Measurements from ENCODE around the gene PRKAG2.

PRKAG2 gene

GRCh38 chr7:151566897-151567320 lies 310.0 kb downstream of the PRKAG2 start:
- TF ChIP-seq POLR2AphosphoS5 (IDR thresholded peaks at IDR 0.05; ENCODE audit: borderline replicate concordance, low read depth, low read length) (no peak), FOXP2 (optimal IDR thresholded peaks at IDR 0.05; ENCODE audit: control extremely low read depth, extremely low read length, insufficient read depth) (no peak), EZH2 (IDR thresholded peaks at IDR 0.05) (no peak)
- H3K36me3 ChIP-seq (ENCODE audit: insufficient read depth, low read length) = peaks cover 9% of the 10 kb centered on the region; the same call in 1 of the 2 replicates

GRCh38 chr7:151565541-151565940 lies 311.4 kb downstream of the PRKAG2 start:
- peaks cover 9% of the 10 kb centered on the region; the same call in 1 of the 2 replicates for H3K36me3 ChIP-seq (ENCODE audit: insufficient read depth, low read length)
- no peak for DNase-seq (ENCODE audit: low read depth, low spot score)
- no peak overlapping the region for H3K9ac ChIP-seq (ENCODE audit: insufficient read length)
- no peak overlapping the region for H3K27ac ChIP-seq
- no peaks in the 10 kb centered on the region for H3K9me3 ChIP-seq (ENCODE audit: low read depth, low read length)
- H3K4me3 ChIP-seq = no peak overlapping the region
- TF ChIP-seq EZH2 (IDR thresholded peaks at IDR 0.05) (no peak), POLR2AphosphoS5 (IDR thresholded peaks at IDR 0.05; ENCODE audit: borderline replicate concordance, low read depth, low read length) (no peak), FOXP2 (optimal IDR thresholded peaks at IDR 0.05; ENCODE audit: control extremely low read depth, extremely low read length, insufficient read depth) (no peak)

More at GRCh38 chr7:151566897-151567320, 310.0 kb downstream of the PRKAG2 start:
- Histone ChIP-seq H3K9ac (ENCODE audit: insufficient read length) (peak overlapping the region; percentile 1), H3K27ac (no peak overlapping the region), H3K4me3 (no peak overlapping the region), H3K9me3 (ENCODE audit: low read depth, low read length) (no peaks in the 10 kb centered on the region)
- DNase-seq (ENCODE audit: low read depth, low spot score) = peak; percentile 16

DNA sequence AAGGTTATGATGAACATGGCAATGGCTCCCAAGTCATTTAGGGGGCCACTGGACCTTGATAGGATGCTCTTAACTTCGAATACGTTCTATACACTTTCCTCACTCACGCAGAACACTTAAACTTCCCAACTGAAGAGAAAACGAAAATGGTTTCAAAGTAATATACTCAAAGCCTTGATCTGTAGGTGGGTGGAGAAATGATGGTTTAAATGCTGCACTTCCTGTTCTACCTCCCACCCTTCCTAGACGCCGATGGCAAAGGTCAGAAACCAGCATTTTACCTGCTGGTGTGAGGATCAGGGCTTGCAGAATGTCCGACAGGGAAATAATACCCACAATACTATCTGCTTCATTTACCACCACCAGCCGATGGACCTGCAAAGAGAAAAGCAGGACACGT lies 316.7 kb downstream of the PRKAG2 start:
- H3K36me3 ChIP-seq (ENCODE audit: insufficient read depth, low read length) = peaks cover 15% of the 10 kb centered on the region; the same call in 1 of the 2 replicates
- H3K4me3 ChIP-seq = no peak overlapping the region
- TF ChIP-seq EZH2 (IDR thresholded peaks at IDR 0.05) (no peak), FOXP2 (optimal IDR thresholded peaks at IDR 0.05; ENCODE audit: control extremely low read depth, extremely low read length, insufficient read depth) (no peak), POLR2AphosphoS5 (IDR thresholded peaks at IDR 0.05; ENCODE audit: borderline replicate concordance, low read depth, low read length) (no peak)
- no peak overlapping the region for H3K9ac ChIP-seq (ENCODE audit: insufficient read length)
- H3K9me3 ChIP-seq (ENCODE audit: low read depth, low read length) = no peaks in the 10 kb centered on the region
- H3K27ac ChIP-seq = no peak overlapping the region
- no peak for DNase-seq (ENCODE audit: low read depth, low spot score)

DNA sequence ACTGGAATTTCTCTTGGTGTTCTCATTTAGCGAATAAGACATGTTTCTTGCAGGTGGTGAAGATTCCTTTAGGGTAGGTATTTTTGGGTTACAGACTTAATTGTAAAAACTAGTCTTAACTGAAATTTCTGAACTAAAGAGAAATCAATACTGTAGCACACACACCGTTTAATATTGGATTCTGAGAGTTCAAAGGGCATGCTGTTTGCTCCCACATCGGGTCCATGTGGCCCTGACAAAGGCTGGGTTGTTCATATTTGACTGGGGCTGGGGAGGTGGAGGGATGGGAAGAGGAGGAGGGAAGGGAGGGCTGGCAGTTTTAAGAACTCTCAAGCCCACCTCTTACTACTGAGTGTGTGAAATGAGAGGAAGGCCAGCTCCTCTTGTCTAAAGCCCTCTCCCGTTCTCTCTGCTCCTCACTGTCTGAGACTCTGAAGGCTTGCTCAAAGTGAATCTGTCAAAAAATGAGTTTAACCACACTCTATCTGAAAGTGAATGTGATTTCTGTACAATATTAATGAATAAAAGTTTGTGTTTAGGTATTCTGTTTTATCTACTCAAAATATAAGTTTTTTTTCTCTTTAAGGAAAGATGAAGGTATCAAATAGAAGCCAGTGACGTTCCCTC lies 317.2 kb downstream of the PRKAG2 start:
- DNase-seq (ENCODE audit: low read depth, low spot score) = no peak
- Histone ChIP-seq H3K27ac (no peak overlapping the region), H3K9me3 (ENCODE audit: low read depth, low read length) (no peaks in the 10 kb centered on the region), H3K4me3 (no peak overlapping the region), H3K36me3 (ENCODE audit: insufficient read depth, low read length) (peaks cover 15% of the 10 kb centered on the region; the same call in 1 of the 2 replicates), H3K9ac (ENCODE audit: insufficient read length) (no peak overlapping the region)
- TF ChIP-seq POLR2AphosphoS5 (IDR thresholded peaks at IDR 0.05; ENCODE audit: borderline replicate concordance, low read depth, low read length) = no peak
- no peak for TF ChIP-seq FOXP2 (optimal IDR thresholded peaks at IDR 0.05; ENCODE audit: control extremely low read depth, extremely low read length, insufficient read depth)
- no peak for TF ChIP-seq EZH2 (IDR thresholded peaks at IDR 0.05)

DNA sequence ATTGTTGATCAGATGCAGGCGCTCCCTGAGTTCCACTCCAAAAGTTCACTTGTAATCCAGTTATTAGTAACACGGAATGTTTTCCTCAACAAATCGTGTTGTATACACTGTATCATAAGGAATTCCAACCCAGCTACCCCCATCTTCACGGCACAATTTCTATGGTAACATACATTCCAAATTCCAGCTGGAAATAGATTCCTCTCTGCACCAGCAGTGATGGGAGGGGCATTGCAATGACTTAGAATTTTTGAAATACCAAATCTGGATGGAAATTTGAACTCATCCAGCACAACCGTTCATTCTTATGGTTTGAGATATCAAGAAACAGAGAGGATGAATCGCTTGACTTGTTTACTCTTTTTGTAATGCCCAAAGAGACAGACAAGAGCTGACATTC lies 318.3 kb downstream of the PRKAG2 start:
- DNase-seq (ENCODE audit: low read depth, low spot score) = no peak
- Histone ChIP-seq H3K27ac (no peak overlapping the region), H3K36me3 (ENCODE audit: insufficient read depth, low read length) (peaks cover 7% of the 10 kb centered on the region; the same call in 1 of the 2 replicates), H3K9ac (ENCODE audit: insufficient read length) (no peak overlapping the region), H3K9me3 (ENCODE audit: low read depth, low read length) (no peaks in the 10 kb centered on the region), H3K4me3 (no peak overlapping the region)
- TF ChIP-seq EZH2 (IDR thresholded peaks at IDR 0.05) (no peak), FOXP2 (optimal IDR thresholded peaks at IDR 0.05; ENCODE audit: control extremely low read depth, extremely low read length, insufficient read depth) (no peak), POLR2AphosphoS5 (IDR thresholded peaks at IDR 0.05; ENCODE audit: borderline replicate concordance, low read depth, low read length) (no peak)

- H3K27ac ChIP-seq = no peak overlapping the region
- no peaks in the 10 kb centered on the region for H3K9me3 ChIP-seq (ENCODE audit: low read depth, low read length)
- no peak overlapping the region for H3K9ac ChIP-seq (ENCODE audit: insufficient read length)
- DNase-seq (ENCODE audit: low read depth, low spot score) = no peak
- no peak overlapping the region for H3K4me3 ChIP-seq
- peaks cover 5% of the 10 kb centered on the region; the same call in 1 of the 2 replicates for H3K36me3 ChIP-seq (ENCODE audit: insufficient read depth, low read length)
- TF ChIP-seq EZH2 (IDR thresholded peaks at IDR 0.05) (no peak), FOXP2 (optimal IDR thresholded peaks at IDR 0.05; ENCODE audit: control extremely low read depth, extremely low read length, insufficient read depth) (no peak), POLR2AphosphoS5 (IDR thresholded peaks at IDR 0.05; ENCODE audit: borderline replicate concordance, low read depth, low read length) (no peak)
Observed at GRCh38 chr7:151556592-151556991, 320.3 kb downstream of the PRKAG2 start.

DNA sequence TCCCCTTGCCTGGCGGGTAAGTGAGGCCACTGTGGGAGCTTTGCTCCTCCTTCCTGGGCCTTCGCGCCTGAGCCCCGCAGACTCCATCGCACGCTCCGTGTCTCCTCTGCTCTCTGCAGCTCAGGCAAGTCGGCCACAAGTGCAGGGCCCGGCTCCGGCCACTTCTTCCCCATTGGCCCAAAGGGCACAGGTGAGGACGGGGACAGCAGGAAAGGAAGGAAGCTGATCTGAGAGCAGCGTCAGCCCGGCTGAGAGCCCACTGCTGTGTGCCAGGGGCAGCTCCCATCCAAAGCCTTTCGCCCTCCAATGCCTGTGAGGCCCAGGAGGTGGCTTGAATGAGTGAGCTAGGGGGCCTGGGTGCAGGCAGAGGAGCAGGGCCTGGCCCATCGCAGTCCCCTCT lies 323.6 kb downstream of the PRKAG2 start:
- Histone ChIP-seq H3K36me3 (ENCODE audit: insufficient read depth, low read length) (no peaks in the 10 kb centered on the region), H3K4me3 (no peak overlapping the region), H3K9ac (ENCODE audit: insufficient read length) (no peak overlapping the region), H3K9me3 (ENCODE audit: low read depth, low read length) (peaks cover 3% of the 10 kb centered on the region; the same call in 1 of the 2 replicates), H3K27ac (no peak overlapping the region)
- no peak for TF ChIP-seq FOXP2 (optimal IDR thresholded peaks at IDR 0.05; ENCODE audit: control extremely low read depth, extremely low read length, insufficient read depth)
- TF ChIP-seq POLR2AphosphoS5 (IDR thresholded peaks at IDR 0.05; ENCODE audit: borderline replicate concordance, low read depth, low read length) = no peak
- DNase-seq (ENCODE audit: low read depth, low spot score) = no peak

- DNase-seq (ENCODE audit: low read depth, low spot score) = no peak
- Histone ChIP-seq H3K36me3 (ENCODE audit: insufficient read depth, low read length) (no peaks in the 10 kb centered on the region), H3K27ac (no peak overlapping the region), H3K4me3 (no peak overlapping the region), H3K9ac (ENCODE audit: insufficient read length) (no peak overlapping the region), H3K9me3 (ENCODE audit: low read depth, low read length) (peaks cover 3% of the 10 kb centered on the region; the same call in 1 of the 2 replicates)
- no peak for TF ChIP-seq FOXP2 (optimal IDR thresholded peaks at IDR 0.05; ENCODE audit: control extremely low read depth, extremely low read length, insufficient read depth)
- no peak for TF ChIP-seq POLR2AphosphoS5 (IDR thresholded peaks at IDR 0.05; ENCODE audit: borderline replicate concordance, low read depth, low read length)
- no peak for TF ChIP-seq EZH2 (IDR thresholded peaks at IDR 0.05)
Observed at GRCh38 chr7:151552352-151553028, 324.4 kb downstream of the PRKAG2 start.

All from SK-N-MC (cell line).